Airway epithelial cell (primary cell): Measurements from ENCODE around the gene VSIG1. TPM values are rescaled to one million over a fixed set of nuclear protein-coding genes. Genes with fewer than 3 reads are reported as not detected.

ENCODE experiments used
- total RNA-seq: library from RNA; depleted of rRNA; stranded (reverse); fragments of >200 nt; gene quantifications from 2 replicates; pipeline ENCODE4 v1.2.3, GENCODE V29; 2015

VSIG1 gene
- 0.85 and 1.4 TPM in 2 replicates for total RNA-seq

GRCh38 chrX:108044554-108045256, at the start of gene VSIG1:
VSIG1 (plus strand) TSS chrX:108045065; CDS start chrX:108045131, 66 bp downstream.

GRCh38 chrX:108091264-108091877, 46.5 kb downstream of the VSIG1 start, which contains the start of the genes ATG4A and PSMD10:
ATG4A (plus strand) TSS chrX:108091778; CDS start chrX:108091827, 49 bp downstream.
PSMD10 (minus strand) TSS chrX:108091542; CDS start chrX:108091520, 22 bp downstream.

Other genes starting within 250 kb of the VSIG1 start
- 8.1 and 10.8 TPM in 2 replicates for gene MID2, start 219.2 kb upstream of the VSIG1 start, total RNA-seq
- gene TEX13B, start 62.7 kb upstream of the VSIG1 start, total RNA-seq = not detected in 2 replicates
- 50.7 and 54.9 TPM in 2 replicates for gene PSMD10, start 46.5 kb downstream of the VSIG1 start, total RNA-seq
- gene ATG4A, start 46.7 kb downstream of the VSIG1 start, total RNA-seq = 9.6 and 23.0 TPM in 2 replicates